ENCODE data around the gene TTC34.
"Not testable (repeated sequence)": the region's sequence is repeated elsewhere in the genome, so short reads cannot be mapped to it uniquely, and the experiment has no call there.

Gene TTC34

DNA sequence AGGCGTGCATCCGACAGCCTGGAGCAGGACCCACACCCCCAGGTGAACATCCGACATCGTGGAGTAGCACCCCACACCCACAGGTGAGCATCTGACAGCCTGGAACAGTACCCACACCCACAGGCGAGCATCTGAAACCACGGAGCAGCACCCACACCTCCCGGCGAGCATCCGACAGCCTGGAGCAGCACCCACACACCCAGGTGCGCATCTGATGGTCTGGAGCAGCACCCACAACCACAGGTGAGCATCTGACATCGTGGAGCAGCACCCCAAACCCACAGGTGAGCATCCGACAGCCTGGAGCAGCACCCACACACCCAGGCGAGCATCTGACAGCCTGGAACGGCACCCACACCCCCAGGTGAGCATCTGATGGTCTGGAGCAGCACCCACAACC is 46.1 kb downstream of the TTC34 start:
- not testable (repeated sequence) for DNase-seq

DNA sequence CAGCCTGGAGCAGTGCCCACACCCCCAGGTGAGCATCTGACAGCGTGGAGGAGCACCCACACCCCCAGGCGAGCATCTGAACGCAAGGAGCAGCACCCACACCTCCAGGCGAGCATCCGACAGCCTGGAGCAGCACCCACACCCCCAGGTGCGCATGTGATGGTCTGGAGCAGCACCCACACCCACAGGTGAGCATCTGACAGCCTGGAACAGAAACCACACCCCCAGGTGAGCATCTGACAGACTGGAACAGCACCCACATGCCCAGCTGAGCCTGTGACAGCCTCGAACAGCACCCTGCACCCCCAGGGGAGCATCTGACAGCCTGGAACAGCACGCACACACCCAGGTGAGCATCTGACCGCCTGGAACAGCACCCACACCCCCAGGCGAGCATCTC is 46.9 kb downstream of the TTC34 start:
- not testable (repeated sequence) for DNase-seq

DNA sequence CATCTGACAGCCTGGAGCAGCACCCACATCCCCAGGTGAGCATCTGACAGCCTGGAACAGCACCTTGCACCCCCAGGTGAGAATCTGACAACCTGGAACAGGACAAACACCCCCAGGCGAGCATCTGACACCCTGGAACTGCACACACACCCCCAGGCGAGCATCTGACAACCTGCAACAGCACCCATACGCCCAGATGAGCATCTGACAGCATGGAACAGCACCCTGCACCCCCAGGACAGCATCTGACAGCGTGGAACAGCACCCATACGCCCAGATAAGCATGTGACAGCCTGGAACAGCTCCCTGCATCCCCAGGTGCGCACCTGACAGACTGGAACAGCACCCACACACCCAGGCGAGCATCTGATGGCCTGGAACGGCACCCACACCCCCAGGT is 49.0 kb downstream of the TTC34 start:
- DNase-seq: not testable (repeated sequence)

DNA sequence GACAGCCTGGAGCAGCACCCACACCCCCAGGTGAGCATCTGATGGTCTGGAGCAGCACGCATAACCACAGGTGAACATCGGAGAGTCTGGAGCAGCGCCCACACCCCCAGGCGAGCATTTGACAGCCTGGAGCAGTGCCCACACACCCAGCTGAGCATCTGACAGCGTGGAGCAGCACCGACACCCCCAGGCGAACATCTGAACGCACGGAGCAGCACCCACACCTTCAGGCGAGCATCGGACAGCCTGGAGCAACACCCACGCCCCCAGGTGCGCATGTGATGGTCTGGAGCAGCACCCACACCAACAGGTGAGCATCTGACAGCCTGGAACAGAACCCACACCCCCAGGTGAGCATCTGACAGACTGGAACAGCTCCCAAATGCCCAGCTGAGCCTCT is 49.6 kb downstream of the TTC34 start:
- DNase-seq: not testable (repeated sequence)

DNA sequence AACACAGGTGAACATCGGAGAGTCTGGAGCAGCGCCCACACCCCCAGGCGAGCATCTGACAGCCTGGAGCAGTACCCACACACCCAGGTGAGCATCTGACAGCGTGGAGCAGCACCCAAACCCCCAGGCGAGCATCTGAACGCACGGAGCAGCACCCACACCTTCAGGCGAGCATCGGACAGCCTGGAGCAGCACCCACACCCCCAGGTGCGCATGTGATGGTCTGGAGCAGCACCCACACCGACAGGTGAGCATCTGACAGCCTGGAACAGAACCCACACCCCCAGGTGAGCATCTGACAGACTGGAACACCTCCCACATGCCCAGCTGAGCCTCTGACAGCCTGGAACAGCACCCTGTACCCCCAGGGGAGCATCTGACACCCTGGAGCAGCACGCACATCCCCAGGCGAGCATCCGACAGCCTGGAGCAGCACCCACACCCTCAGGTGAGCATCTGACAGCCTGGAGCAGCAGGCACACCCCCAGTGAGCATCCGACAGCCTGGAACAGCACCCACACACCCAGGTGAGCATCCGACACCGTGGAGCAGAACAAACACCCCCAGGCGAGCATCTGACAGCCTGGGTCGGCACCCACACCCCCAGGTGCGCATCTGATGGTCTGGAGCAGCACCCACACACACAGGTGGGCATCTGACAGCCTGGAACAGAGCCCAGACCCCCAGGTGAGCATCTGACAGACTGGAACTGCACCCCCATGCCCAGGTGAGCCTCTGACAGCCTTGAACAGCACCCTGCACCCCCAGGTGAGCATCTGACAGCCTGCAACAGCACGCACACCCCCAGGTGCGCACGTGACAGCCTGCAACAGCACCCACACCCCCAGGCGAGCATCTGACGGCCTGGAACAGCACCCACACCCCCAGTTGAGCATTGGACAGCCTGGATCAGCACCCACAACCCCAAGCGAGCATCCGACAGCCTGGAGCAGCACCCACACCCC is 50.4 kb downstream of the TTC34 start:
- not testable (repeated sequence) for DNase-seq

DNA sequence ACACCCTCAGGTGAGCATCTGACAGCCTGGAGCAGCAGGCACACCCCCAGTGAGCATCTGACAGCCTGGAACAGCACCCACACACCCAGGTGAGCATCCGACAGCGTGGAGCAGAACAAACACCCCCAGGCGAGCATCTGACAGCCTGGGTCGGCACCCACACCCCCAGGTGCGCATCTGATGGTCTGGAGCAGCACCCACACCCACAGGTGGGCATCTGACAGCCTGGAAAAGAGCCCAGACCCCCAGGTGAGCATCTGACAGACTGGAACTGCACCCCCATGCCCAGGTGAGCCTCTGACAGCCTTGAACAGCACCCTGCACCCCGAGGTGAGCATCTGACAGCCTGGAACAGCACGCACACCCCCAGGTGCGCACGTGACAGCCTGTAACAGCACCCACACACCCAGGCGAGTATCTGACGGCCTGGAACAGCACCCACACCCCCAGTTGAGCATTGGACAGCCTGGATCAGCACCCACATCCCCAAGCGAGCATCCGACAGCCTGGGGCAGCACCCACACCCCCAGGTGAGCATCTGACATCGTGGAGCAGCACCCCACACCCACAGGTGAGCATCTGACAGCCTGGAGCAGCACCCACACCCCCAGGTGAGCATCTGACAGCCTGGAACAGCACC is 51.3 kb downstream of the TTC34 start:
- not testable (repeated sequence) for DNase-seq

DNA sequence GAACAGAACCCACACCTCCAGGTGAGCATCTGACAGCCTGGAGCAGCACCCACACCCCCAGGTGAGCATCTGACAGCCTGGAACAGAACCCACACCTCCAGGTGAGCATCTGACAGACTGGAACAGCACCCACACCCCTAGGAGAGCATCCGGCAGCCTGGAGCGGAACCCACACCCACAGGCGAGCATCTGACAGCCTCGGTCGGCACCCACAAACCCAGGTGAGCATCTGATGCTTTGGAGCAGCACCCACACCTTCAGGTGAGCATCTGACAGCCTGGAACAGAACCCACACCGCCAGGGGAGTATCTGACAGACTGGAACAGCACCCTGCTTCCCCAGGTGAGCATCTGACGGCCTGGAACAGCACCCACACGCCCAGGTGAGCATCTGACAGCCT is 52.9 kb downstream of the TTC34 start:
- not testable (repeated sequence) for DNase-seq

DNA sequence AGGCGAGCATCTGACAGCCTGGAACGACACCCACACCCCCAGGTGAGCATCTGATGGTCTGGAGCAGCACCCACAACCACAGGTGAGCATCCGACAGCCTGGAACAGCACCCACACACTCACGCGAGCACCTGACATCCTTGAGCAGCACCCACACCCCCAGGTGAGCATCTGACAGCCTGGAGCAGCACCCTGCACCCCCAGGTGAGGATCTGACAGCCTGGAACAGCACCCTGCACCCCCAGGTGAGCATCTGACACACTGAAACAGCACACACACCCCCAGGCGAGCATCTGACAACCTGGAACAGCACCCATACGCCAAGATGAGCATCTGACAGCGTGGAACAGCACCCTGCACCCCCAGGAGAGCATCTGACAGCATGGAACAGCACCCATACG is 106.7 kb downstream of the TTC34 start:
- not testable (repeated sequence) for DNase-seq

DNA sequence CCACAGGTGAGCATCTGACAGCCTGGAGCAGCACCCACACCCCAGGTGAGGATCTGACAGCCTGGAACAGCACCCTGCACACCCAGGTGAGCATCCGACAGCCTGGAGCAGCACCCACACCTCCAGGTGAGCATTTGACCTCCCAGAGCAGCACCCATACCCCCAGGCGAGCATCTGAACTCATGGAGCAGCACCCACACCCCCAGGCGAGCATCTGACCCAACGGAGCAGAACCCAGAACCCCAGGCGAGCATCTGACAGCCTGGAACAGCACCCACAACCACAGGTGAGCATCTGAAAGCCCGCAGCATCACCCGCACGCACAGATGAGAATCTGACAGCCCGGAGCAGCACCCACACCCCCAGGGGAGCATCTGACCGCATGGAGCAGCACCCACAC is 111.3 kb downstream of the TTC34 start:
- not testable (repeated sequence) for DNase-seq

DNA sequence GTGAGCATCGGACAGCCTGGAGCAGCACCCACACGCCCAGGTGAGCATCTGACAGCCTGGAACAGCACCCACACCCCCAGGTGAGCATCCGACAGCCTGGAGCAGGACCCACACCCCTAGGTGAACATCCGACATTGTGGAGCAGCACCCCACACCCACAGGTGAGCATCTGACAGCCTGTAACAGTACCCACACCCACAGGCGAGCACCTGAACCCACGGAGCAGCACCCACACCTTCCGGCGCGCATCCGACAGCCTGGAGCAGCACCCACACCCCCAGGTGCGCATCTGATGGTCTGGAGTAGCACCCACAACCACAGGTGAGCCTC is 113.2 kb downstream of the TTC34 start:
- DNase-seq: not testable (repeated sequence)

DNA sequence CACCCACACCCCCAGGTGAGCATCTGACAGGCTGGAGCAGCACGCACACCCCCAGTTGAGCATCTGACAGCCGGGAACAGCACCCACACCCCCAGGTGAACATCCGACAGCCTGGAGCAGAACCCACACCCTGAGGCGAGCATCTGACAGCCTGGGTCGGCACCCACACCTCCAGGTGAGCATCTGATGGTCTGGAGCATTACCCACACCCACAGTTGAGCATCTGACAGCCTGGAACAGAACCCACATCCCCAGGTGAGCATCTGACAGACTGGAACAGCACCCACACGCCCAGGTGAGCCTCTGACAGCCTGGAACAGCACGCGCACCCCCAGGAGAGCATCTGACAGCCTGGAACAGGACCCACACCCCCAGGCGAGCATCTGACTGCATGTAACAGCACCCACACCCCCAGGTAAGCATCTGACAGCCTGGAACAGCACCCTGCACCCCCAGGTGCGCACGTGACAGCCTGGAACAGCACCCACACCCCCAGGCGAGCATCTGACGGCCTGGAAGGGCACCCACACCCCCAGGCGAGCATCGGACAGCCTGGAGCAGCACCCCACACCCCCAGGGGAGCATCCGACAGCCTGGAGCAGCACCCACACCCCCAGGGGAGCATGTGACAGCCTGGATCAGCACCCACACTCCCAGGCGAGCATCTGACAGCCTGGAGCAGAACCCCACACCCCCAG is 113.7 kb downstream of the TTC34 start:
- not testable (repeated sequence) for DNase-seq

DNA sequence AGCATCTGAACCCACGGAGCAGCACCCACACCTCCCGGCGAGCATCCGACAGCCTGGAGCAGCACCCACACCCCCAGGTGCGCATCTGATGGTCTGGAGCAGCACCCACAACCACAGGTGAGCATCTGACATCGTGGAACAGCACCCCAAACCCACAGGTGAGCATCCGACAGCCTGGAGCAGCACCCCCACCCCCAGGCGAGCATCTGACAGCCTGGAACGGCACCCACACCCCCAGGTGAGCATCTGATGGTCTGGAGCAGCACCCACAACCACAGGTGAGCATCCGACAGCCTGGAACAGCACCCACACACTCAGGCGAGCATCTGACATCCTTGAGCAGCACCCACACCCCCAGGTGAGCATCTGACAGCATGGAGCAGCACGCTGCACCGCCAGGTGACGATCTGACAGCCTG is 114.3 kb downstream of the TTC34 start:
- not testable (repeated sequence) for DNase-seq

DNA sequence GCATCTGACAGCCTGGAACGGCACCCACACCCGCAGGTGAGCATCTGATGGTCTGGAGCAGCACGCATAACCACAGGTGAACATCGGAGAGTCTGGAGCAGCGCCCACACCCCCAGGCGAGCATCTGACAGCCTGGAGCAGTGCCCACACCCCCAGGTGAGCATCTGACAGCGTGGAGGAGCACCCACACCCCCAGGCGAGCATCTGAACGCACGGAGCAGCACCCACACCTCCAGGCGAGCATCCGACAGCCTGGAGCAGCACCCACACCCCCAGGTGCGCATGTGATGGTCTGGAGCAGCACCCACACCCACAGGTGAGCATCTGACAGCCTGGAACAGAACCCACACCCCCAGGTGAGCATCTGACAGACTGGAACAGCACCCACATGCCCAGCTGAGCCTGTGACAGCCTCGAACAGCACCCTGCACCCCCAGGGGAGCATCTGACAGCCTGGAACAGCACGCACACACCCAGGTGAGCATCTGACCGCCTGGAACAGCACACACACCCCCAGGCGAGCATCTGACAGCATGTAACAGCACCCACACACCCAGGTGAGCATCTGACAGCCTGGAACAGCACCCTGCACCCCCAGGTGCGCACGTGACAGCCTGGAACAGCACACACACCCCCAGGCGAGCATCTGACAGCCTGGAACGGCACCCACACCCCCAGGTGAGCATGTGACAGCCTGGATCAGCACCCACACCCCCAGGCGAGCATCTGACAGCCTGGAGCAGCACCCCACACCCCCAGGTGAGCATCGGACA is 115.2 kb downstream of the TTC34 start:
- DNase-seq: not testable (repeated sequence)

DNA sequence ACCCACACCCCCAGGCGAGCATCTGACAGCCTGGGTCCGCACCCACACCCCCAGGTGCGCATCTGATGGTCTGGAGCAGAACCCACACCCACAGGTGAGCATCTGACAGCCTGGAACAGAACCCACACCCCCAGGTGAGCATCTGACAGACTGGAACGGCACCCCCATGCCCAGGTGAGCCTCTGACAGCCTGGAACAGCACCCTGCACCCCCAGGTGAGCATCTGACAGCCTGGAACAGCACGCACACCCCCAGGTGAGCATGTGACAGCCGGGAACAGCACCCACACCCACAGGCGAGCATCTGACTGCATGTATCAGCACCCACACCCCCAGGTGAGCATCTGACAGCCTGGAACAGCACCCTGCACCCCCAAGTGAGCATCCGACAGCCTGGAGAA is 115.8 kb downstream of the TTC34 start:
- not testable (repeated sequence) for DNase-seq

DNA sequence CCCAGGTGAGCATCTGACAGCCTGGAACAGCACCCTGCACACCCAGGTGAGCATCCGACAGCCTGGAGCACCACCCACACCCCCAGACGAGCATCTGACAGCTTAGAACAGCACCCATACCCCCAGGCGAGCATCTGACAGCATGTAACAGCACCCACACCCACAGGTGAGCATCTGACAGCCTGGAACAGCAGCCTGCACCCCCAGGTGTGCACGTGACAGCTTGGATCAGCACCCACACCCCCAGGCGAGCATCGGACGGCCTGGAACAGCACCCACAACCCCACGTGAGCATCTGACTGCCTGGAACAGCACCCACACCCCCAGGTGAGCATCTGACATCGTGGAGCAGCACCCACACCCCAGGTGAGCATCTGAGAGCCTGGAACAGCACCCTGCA is 116.6 kb downstream of the TTC34 start:
- DNase-seq: not testable (repeated sequence)

DNA sequence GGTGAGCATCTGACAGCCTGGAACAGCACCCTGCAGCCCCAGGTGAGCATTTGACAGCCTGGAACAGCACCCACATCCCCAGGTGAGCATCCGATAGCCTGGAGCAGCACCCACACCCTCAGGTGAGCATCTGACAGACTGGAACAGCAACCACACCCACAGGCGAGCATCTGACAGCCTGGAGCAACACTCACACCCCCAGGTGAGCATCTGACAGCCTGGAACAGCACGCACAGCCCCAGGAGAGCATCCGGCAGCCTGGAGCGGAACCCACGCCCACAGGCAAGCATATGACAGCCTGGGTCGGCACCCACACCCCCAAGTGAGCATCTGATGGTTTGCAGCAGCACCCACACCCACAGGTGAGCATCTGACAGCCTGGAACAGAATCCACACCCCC is 117.5 kb downstream of the TTC34 start:
- not testable (repeated sequence) for DNase-seq

DNA sequence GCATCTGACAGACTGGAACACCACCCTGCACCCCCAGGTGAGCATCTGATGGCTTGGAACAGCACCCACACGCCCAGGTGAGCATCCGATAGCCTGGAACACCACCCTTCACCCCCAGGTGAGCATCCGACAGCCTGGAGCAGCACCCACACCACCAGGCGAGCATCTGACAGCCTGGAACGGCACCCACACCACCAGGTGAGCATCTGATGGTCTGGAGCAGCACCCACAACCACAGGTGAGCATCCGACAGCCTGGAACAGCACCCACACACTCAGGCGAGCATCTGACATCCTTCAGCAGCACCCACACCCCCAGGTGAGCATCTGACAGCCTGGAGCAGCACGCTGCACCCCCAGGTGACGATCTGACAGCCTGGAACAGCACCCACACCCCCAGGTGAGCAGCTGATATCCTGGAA is 118.2 kb downstream of the TTC34 start:
- not testable (repeated sequence) for DNase-seq

DNA sequence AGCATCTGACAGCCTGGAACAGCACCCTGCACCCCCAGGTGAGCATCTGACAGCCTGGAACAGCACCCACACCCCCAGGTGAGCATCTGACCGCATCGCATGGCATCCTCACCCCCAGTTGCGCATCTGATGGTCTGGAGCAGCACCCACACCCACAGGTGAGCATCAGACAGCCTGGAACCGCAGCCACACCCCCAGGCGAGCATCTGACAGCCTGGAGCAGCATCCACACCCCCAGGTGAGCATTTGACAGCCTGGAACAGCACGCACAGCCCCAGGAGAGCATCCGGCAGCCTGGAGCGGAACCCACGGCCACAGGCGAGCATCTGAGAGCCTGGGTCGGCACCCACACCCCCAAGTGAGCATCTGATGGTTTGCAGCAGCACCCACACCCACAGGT is 118.6 kb downstream of the TTC34 start:
- not testable (repeated sequence) for DNase-seq

DNA sequence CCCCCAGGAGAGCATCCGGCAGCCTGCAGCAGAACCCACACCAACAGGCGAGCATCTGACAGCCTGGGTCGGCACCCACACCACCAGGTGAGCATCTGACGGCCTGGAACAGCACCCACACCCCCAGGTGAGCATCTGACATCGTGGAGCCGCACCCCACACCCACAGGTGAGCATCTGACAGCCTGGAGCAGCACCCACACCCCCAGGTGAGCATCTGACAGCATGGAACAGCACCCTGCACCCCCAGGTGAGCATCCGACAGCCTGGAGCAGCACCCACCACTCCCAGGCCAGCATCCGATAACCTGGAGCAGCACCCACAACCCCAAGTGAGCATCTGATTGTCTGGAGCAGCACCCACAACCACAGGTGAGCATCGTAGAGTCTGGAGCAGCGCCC is 124.8 kb downstream of the TTC34 start:
- not testable (repeated sequence) for DNase-seq

DNA sequence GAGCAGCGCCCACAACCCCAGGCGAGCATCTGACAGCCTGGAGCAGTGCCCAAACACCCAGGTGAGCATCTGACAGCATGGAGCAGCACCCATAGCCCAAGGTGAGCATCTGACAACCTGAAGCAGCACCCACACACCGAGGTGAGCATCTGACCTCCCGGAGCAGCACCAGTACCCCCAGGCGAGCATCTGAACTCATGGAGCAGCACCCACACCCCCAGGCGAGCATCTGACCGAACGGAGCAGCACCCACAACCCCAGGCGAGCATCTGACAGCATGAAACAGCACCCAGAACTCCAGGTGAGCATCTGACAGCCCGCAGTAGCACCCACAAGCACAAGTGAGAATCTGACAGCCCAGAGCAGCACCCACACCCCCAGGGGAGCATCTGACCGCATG is 129.8 kb downstream of the TTC34 start:
- not testable (repeated sequence) for DNase-seq

DNA sequence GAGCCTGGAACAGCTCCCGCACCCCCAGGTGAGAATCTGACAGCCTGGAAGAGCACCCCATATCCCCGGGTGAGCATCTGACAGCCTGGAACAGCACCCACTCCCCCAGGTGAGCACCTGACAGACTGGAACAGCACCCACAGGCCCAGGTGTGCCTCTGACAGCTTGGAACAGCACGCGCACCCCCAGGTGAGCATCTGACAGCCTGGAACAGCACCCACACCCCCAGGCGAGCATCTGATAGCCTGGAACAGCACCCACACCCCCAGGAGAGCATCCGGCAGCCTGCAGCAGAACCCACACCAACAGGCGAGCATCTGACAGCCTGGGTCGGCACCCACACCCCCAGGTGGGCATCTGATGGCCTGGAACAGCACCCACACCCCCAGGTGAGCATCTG is 141.7 kb downstream of the TTC34 start:
- not testable (repeated sequence) for DNase-seq

DNA sequence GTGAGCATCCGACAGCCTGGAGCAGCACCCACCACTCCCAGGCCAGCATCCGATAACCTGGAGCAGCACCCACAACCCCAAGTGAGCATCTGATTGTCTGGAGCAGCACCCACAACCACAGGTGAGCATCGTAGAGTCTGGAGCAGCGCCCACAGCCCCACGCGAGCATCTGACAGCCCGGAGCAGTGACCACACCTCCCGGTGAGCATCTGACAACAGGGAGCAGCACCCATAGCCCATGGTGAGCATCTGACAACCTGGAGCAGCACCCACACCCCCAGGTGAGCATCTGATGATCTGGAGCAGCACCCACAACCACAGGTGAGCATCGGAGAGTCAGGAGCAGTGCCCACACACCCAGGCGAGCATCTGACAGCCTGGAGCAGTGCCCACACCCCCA is 143.6 kb downstream of the TTC34 start:
- not testable (repeated sequence) for DNase-seq

Measured in right kidney (tissue), 1 donor.